Stimulated activated CD4-positive, alpha-beta T cell treated with anti-CD3 and anti-CD28 coated beads, Interleukin-4, amount 100 ng/mL, for 4 hours (primary cell): ENCODE measurements around the gene CLIP2.
"Not testable (repeated sequence)": the region's sequence is repeated elsewhere in the genome, so short reads cannot be mapped to it uniquely, and the experiment has no call there.

ENCODE experiments used
- DNase-seq, 2 experiments: peaks; one replicate each; pipeline ENCODE4 v3.0.0-alpha.2; 2020

Gene CLIP2

GRCh38 chr7:74300926-74301325 is 11.7 kb downstream of the CLIP2 start:
- DNase-seq = no peak

- DNase-seq = no peak
Observed at GRCh38 chr7:74302745-74303221, 13.6 kb downstream of the CLIP2 start.

- no peak for DNase-seq
Observed at GRCh38 chr7:74304550-74304949, 15.3 kb downstream of the CLIP2 start.

- DNase-seq = no peak
Observed at GRCh38 chr7:74306004-74306729, 17.0 kb downstream of the CLIP2 start.

GRCh38 chr7:74306730-74307469 is 17.7 kb downstream of the CLIP2 start:
- DNase-seq = no peak

- no peak for DNase-seq
Observed at GRCh38 chr7:74307738-74308505, 18.7 kb downstream of the CLIP2 start.

- DNase-seq = no peak
Observed at GRCh38 chr7:74309181-74309580, 20.0 kb downstream of the CLIP2 start.

GRCh38 chr7:74311305-74311744 is 22.1 kb downstream of the CLIP2 start:
- DNase-seq = no peak

GRCh38 chr7:74312418-74313028 is 23.3 kb downstream of the CLIP2 start:
- no peak for DNase-seq

- not testable (repeated sequence) for DNase-seq
Observed at GRCh38 chr7:74315891-74316290, 26.7 kb downstream of the CLIP2 start.

- no peak for DNase-seq
Observed at GRCh38 chr7:74317146-74317782, 28.1 kb downstream of the CLIP2 start.

GRCh38 chr7:74318043-74318442 is 28.8 kb downstream of the CLIP2 start:
- DNase-seq = no peak

- DNase-seq = no peak
Observed at GRCh38 chr7:74320645-74321221, 31.5 kb downstream of the CLIP2 start.

- not testable (repeated sequence) for DNase-seq
Observed at GRCh38 chr7:74322892-74323291, 33.7 kb downstream of the CLIP2 start.

- DNase-seq = no peak
Observed at GRCh38 chr7:74324531-74325209, 35.5 kb downstream of the CLIP2 start.

- DNase-seq = no peak
Observed at GRCh38 chr7:74325210-74325565, 36.0 kb downstream of the CLIP2 start.

- no peak for DNase-seq
Observed at GRCh38 chr7:74329225-74329624, 40.0 kb downstream of the CLIP2 start.

GRCh38 chr7:74332373-74333176 is 43.4 kb downstream of the CLIP2 start:
- no peak for DNase-seq

GRCh38 chr7:74334030-74334429 is 44.8 kb downstream of the CLIP2 start:
- no peak for DNase-seq

GRCh38 chr7:74337926-74338325 is 48.7 kb downstream of the CLIP2 start:
- DNase-seq = no peak
